SK-N-SH (cell line): ENCODE data around the gene BDNF. TPM values are rescaled to one million over a fixed set of nuclear protein-coding genes. Genes with fewer than 3 reads are reported as not detected.

Experiments
- CTCF ChIA-PET: fragments of 300-600, 350-600 bp; formaldehyde crosslinking; extraction: SDS; loops from one replicate; lab custom pipeline; 2021; lab: Yijun Ruan, JAX
- POLR2A ChIA-PET: fragments of 350-600 bp; sonication (Branson Sonifier 250); formaldehyde crosslinking; extraction: SDS; loops from one replicate; lab custom pipeline; 2020; ENCODE audit warnings: antibody characterized with exemption, inconsistent platforms; lab: Yijun Ruan, JAX
- DNase-seq: peaks from one replicate; pipeline ENCODE4 v3.0.0; 2012
- H2AFZ ChIP-seq: fragments of 200-600 bp; sonication (generic); 2 replicates; pipeline ENCODE4 v1.8.1; 2016; ENCODE audit warnings: antibody characterized with exemption, mild to moderate bottlenecking, low read depth
- H3F3A ChIP-seq: fragments of 200-600 bp; sonication (generic); replicated peaks from 2 replicates; pipeline ENCODE3; 2016; ENCODE audit warnings: antibody characterized with exemption, mild to moderate bottlenecking; ENCODE audit not compliant: insufficient read depth
- H3K27ac ChIP-seq, 2 experiments: fragments of 200-500 bp in 1 of 2; fragments of 200-600 bp in 1 of 2; sonication (Bioruptor generic) in 1 of 2; sonication (generic), shearing (Covaris generic) in 1 of 2; 2 replicates each; pipeline versions ENCODE4 v1.5.1 to v1.6.1; 2014 to 2016; ENCODE audit warnings: low read depth in 2 of 2, inconsistent platforms in 1 of 2, low read length in 1 of 2, mild to moderate bottlenecking in 1 of 2, mixed read lengths in 1 of 2
- H3K27me3 ChIP-seq: fragments of 200-600 bp; sonication (generic), shearing (Covaris generic); 2 replicates; pipeline ENCODE4 v1.6.1; 2016; ENCODE audit warnings: mixed run types; ENCODE audit not compliant: insufficient read depth
- H3K36me3 ChIP-seq, 2 experiments: fragments of 200-500 bp in 1 of 2; fragments of 200-600 bp in 1 of 2; sonication (Bioruptor generic) in 1 of 2; sonication (generic) in 1 of 2; replicated peaks in 1 of 2; 2 replicates each; pipeline versions ENCODE3 to v1.5.1; 2014 to 2016; ENCODE audit warnings: low read length in 1 of 2, mild to moderate bottlenecking in 1 of 2; ENCODE audit not compliant: insufficient read depth in 2 of 2, control insufficient read depth in 1 of 2
- H3K4me1 ChIP-seq, 2 experiments: fragments of 200-500 bp in 1 of 2; fragments of 200-600 bp in 1 of 2; sonication (Bioruptor generic) in 1 of 2; sonication (generic), shearing (Covaris generic) in 1 of 2; 2 replicates each; pipeline versions ENCODE4 v1.5.1 to v1.6.1; 2014 to 2016; ENCODE audit warnings: low read depth in 1 of 2, low read length in 1 of 2, mixed run types in 1 of 2; ENCODE audit not compliant: insufficient read depth in 2 of 2, control insufficient read depth in 1 of 2
- H3K4me2 ChIP-seq: fragments of 200-600 bp; sonication (generic), shearing (Covaris generic); 2 replicates; pipeline ENCODE4 v1.6.1; 2017; ENCODE audit warnings: mixed run types
- H3K4me3 ChIP-seq, 2 experiments: fragments of 200-500 bp in 1 of 2; fragments of 200-600 bp in 1 of 2; sonication (Bioruptor generic) in 1 of 2; sonication (generic), shearing (Covaris generic) in 1 of 2; 2 replicates each; pipeline versions ENCODE4 v1.5.1 to v1.8.1; 2014 to 2016; ENCODE audit warnings: low read depth in 2 of 2, inconsistent platforms in 1 of 2, low read length in 1 of 2, mild to moderate bottlenecking in 1 of 2, mixed read lengths in 1 of 2, moderate library complexity in 1 of 2
- H3K79me2 ChIP-seq: fragments of 200-600 bp; sonication (generic); 2 replicates; pipeline ENCODE4 v1.8.1; 2017; ENCODE audit warnings: mild to moderate bottlenecking; ENCODE audit not compliant: insufficient read depth
- H3K9ac ChIP-seq: fragments of 200-600 bp; sonication (generic); 2 replicates; pipeline ENCODE4 v1.6.1; 2017; ENCODE audit warnings: mixed run types
- H3K9me2 ChIP-seq: fragments of 200-600 bp; sonication (generic); 2 replicates; pipeline ENCODE4 v1.6.1; 2017; ENCODE audit warnings: mixed run types
- H3K9me3 ChIP-seq: fragments of 200-600 bp; sonication (generic); 2 replicates; pipeline ENCODE4 v1.6.1; 2017; ENCODE audit warnings: mixed run types, mild to moderate bottlenecking, moderate library complexity
- H4K20me1 ChIP-seq: fragments of 200-600 bp; sonication (generic); 2 replicates; pipeline ENCODE4 v1.6.1; 2017; ENCODE audit warnings: mild to moderate bottlenecking, mixed run types; ENCODE audit not compliant: insufficient read depth
- CHD2 ChIP-seq: fragments of 150-350 bp; IDR thresholded peaks from 2 replicates; pipeline ENCODE4 v1.6.1; 2018; ENCODE audit warnings: low read length; ENCODE audit not compliant: partially characterized antibody
- EP300 ChIP-seq, 2 experiments: IDR thresholded peaks; 2 replicates each; pipeline versions ENCODE4 v1.4.0 to v1.6.1; 2012; ENCODE audit warnings: borderline replicate concordance in 1 of 2, low read depth in 1 of 2, low read length in 1 of 2
- FOXJ3 ChIP-seq: sonication (generic); formaldehyde crosslinking; IDR thresholded peaks from 2 replicates; pipeline ENCODE4 v1.5.1; 2020; ENCODE audit warnings: mild to moderate bottlenecking, missing genetic modification reagents
- GABPA ChIP-seq: IDR thresholded peaks from 2 replicates; pipeline ENCODE4 v1.4.0; 2012; ENCODE audit warnings: low read depth, mild to moderate bottlenecking
- IRF3 ChIP-seq: fragments of 150-350 bp; IDR thresholded peaks from 2 replicates; pipeline ENCODE4 v1.6.1; 2016; ENCODE audit warnings: mild to moderate bottlenecking, low read depth, low read length
- NFIC ChIP-seq: IDR thresholded peaks from 2 replicates; pipeline ENCODE4 v1.4.0; 2012; ENCODE audit warnings: borderline replicate concordance
- POLR2AphosphoS5 ChIP-seq: IDR thresholded peaks from 2 replicates; pipeline ENCODE4 v1.6.1; 2012; ENCODE audit warnings: low read depth, low read length
- RAD21 ChIP-seq: IDR thresholded peaks from 2 replicates; pipeline ENCODE4 v1.6.1; 2012; ENCODE audit warnings: mild to moderate bottlenecking, low read length
- RCOR1 ChIP-seq: fragments of 150-350 bp; IDR thresholded peaks from 2 replicates; pipeline ENCODE4 v1.6.1; 2017; ENCODE audit warnings: antibody characterized with exemption, low read length
- RFX5 ChIP-seq: IDR thresholded peaks from 2 replicates; pipeline ENCODE4 v1.6.1; 2012; ENCODE audit warnings: mild to moderate bottlenecking, improper control_type of control experiment, low read length
- RXRA ChIP-seq: IDR thresholded peaks from 2 replicates; pipeline ENCODE4 v1.4.0; 2012; ENCODE audit warnings: low read depth, mild to moderate bottlenecking, borderline replicate concordance
- TAF1 ChIP-seq: IDR thresholded peaks from 2 replicates; pipeline ENCODE4 v1.6.1; 2012; ENCODE audit warnings: low read depth, mild to moderate bottlenecking, low read length, moderate library complexity, borderline replicate concordance
- TEAD4 ChIP-seq: IDR thresholded peaks from 2 replicates; pipeline ENCODE4 v1.4.0; 2012; ENCODE audit warnings: mild to moderate bottlenecking, borderline replicate concordance; ENCODE audit not compliant: insufficient read depth
- USF1 ChIP-seq: IDR thresholded peaks from 2 replicates; pipeline ENCODE4 v1.4.0; 2012; ENCODE audit warnings: low read depth, borderline replicate concordance
- USF2 ChIP-seq: fragments of 150-350 bp; IDR thresholded peaks from 2 replicates; pipeline ENCODE4 v1.6.1; 2017; ENCODE audit warnings: antibody characterized with exemption, low read length, low read depth, borderline replicate concordance
- YY1 ChIP-seq: IDR thresholded peaks from 2 replicates; pipeline ENCODE4 v1.4.0; 2012; ENCODE audit warnings: low read depth, mild to moderate bottlenecking
- WGBS: methylation state at CpG from one replicate; pipeline ENCODE4 v1.1.6; 2017; ENCODE audit warnings: low lambda C conversion rate; 5-methylcytosine and 5-hydroxymethylcytosine counted together
- polyA plus RNA-seq, 3 experiments: library from polyadenylated mRNA; depleted of rRNA; stranded (reverse); fragments of >200 nt; gene quantifications; 2 replicates each; pipeline ENCODE4 v1.2.3, GENCODE V29; 2012
- TF ChIP-seq, protein P1 (sequence below): IDR thresholded peaks from 2 replicates; pipeline ENCODE4 v1.4.0; 2012; ENCODE audit warnings: low read depth, borderline replicate concordance
- TF ChIP-seq, protein P2 (sequence below): IDR thresholded peaks from 2 replicates; pipeline ENCODE4 v1.6.1; 2012; ENCODE audit warnings: mild to moderate bottlenecking, low read depth, low read length, moderate library complexity

Gene BDNF
- polyA plus RNA-seq, 1 of the 3 experiments (the other 2 are of a cell fraction) = 21.3 TPM

- no peaks in the 10 kb centered on the region for H3K27me3 ChIP-seq
- no peak overlapping the region for H3K9ac ChIP-seq
- POLR2A ChIA-PET = no interaction called here
- H3F3A ChIP-seq = no peaks in the 10 kb centered on the region
- no peaks in the 10 kb centered on the region; a peak in 2 of 4 replicates for H3K4me1 ChIP-seq
- H3K4me3 ChIP-seq = no peak overlapping the region
- WGBS = 47% methylated on average over 2 of the region's 2 CpGs
- no peaks in the 10 kb centered on the region for H3K79me2 ChIP-seq
- H3K4me2 ChIP-seq = no peak overlapping the region
- no peak for DNase-seq
- no peaks in the 10 kb centered on the region for H4K20me1 ChIP-seq
- no peak overlapping the region for H2AFZ ChIP-seq
- no peaks in the 10 kb centered on the region for H3K36me3 ChIP-seq
- CTCF ChIA-PET = no interaction called here
- H3K27ac ChIP-seq = no peak overlapping the region
- no peaks in the 10 kb centered on the region for H3K9me2 ChIP-seq
- no peak for TF ChIP-seq USF1
- TF ChIP-seq IRF3 = no peak
- TF ChIP-seq RCOR1 = no peak
- no peak for TF ChIP-seq USF2
- TF ChIP-seq GABPA = no peak
- no peak for TF ChIP-seq YY1
- TF ChIP-seq FOXJ3 (CRISPR knock-in tag) = no peak
- TF ChIP-seq, protein P1, sequence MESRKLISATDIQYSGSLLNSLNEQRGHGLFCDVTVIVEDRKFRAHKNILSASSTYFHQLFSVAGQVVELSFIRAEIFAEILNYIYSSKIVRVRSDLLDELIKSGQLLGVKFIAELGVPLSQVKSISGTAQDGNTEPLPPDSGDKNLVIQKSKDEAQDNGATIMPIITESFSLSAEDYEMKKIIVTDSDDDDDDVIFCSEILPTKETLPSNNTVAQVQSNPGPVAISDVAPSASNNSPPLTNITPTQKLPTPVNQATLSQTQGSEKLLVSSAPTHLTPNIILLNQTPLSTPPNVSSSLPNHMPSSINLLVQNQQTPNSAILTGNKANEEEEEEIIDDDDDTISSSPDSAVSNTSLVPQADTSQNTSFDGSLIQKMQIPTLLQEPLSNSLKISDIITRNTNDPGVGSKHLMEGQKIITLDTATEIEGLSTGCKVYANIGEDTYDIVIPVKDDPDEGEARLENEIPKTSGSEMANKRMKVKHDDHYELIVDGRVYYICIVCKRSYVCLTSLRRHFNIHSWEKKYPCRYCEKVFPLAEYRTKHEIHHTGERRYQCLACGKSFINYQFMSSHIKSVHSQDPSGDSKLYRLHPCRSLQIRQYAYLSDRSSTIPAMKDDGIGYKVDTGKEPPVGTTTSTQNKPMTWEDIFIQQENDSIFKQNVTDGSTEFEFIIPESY = no peak
- TF ChIP-seq RFX5 = no peak
- TF ChIP-seq POLR2AphosphoS5 = no peak
- no peak for TF ChIP-seq TEAD4
- no peak for TF ChIP-seq RXRA
- no peak for TF ChIP-seq NFIC
- TF ChIP-seq CHD2 = no peak
- TF ChIP-seq TAF1 = no peak
- TF ChIP-seq, protein P2, sequence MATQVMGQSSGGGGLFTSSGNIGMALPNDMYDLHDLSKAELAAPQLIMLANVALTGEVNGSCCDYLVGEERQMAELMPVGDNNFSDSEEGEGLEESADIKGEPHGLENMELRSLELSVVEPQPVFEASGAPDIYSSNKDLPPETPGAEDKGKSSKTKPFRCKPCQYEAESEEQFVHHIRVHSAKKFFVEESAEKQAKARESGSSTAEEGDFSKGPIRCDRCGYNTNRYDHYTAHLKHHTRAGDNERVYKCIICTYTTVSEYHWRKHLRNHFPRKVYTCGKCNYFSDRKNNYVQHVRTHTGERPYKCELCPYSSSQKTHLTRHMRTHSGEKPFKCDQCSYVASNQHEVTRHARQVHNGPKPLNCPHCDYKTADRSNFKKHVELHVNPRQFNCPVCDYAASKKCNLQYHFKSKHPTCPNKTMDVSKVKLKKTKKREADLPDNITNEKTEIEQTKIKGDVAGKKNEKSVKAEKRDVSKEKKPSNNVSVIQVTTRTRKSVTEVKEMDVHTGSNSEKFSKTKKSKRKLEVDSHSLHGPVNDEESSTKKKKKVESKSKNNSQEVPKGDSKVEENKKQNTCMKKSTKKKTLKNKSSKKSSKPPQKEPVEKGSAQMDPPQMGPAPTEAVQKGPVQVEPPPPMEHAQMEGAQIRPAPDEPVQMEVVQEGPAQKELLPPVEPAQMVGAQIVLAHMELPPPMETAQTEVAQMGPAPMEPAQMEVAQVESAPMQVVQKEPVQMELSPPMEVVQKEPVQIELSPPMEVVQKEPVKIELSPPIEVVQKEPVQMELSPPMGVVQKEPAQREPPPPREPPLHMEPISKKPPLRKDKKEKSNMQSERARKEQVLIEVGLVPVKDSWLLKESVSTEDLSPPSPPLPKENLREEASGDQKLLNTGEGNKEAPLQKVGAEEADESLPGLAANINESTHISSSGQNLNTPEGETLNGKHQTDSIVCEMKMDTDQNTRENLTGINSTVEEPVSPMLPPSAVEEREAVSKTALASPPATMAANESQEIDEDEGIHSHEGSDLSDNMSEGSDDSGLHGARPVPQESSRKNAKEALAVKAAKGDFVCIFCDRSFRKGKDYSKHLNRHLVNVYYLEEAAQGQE = no peak
- TF ChIP-seq RAD21 = no peak
- TF ChIP-seq EP300 (IDR thresholded peaks at IDR 0.05; ENCODE audit: borderline replicate concordance in 1 of 2, low read depth in 1 of 2, low read length in 1 of 2) = no peak
- no peaks in the 10 kb centered on the region for H3K9me3 ChIP-seq
Measured at GRCh38 chr11:27619763-27620335, 80.4 kb downstream of the BDNF start.
